Measurements from ENCODE around the gene MIF4GD.
A peak's percentile ranks its signal among the peaks of the same experiment; 100 is the strongest.
"Not testable (repeated sequence)": the region's sequence is repeated elsewhere in the genome, so short reads cannot be mapped to it uniquely, and the experiment has no call there.

MIF4GD gene

GRCh38 chr17:75270966-75271232 is at the start of gene MIF4GD:
TSS of gene MIF4GD (minus strand) at chr17:75271231. CDS start at chr17:75270195, 1,036 bp downstream.
- no peak for DNase-seq (ENCODE audit: low read depth)

GRCh38 chr17:75319904-75320691 is 49.1 kb upstream of the MIF4GD start:
- no peak for DNase-seq (ENCODE audit: low read depth)

GRCh38 chr17:75318615-75319222 is 47.7 kb upstream of the MIF4GD start:
- no peak for DNase-seq (ENCODE audit: low read depth)

- DNase-seq (ENCODE audit: low read depth) = no peak
These were observed 47.2 kb upstream of the MIF4GD start for GRCh38 chr17:75318211-75318610.

GRCh38 chr17:75317671-75318070 is 46.6 kb upstream of the MIF4GD start:
- DNase-seq (ENCODE audit: low read depth) = no peak

GRCh38 chr17:75316253-75316652 is 45.2 kb upstream of the MIF4GD start:
- no peak for DNase-seq (ENCODE audit: low read depth)

- no peak for DNase-seq (ENCODE audit: low read depth)
These were observed 44.7 kb upstream of the MIF4GD start for GRCh38 chr17:75315541-75316243.

GRCh38 chr17:75313941-75314551 is 43.0 kb upstream of the MIF4GD start:
- DNase-seq (ENCODE audit: low read depth) = no peak

GRCh38 chr17:75308732-75309629 is 38.0 kb upstream of the MIF4GD start:
- DNase-seq (ENCODE audit: low read depth) = no peak

- no peak for DNase-seq (ENCODE audit: low read depth)
These were observed 37.1 kb upstream of the MIF4GD start for GRCh38 chr17:75307957-75308731.

- DNase-seq (ENCODE audit: low read depth) = no peak
These were observed 30.6 kb upstream of the MIF4GD start for GRCh38 chr17:75301502-75302206.

- DNase-seq (ENCODE audit: low read depth) = no peak
These were observed 30.0 kb upstream of the MIF4GD start for GRCh38 chr17:75301049-75301448.

- no peak for DNase-seq (ENCODE audit: low read depth)
These were observed 29.2 kb upstream of the MIF4GD start for GRCh38 chr17:75300280-75300679.

- peak; percentile 11 for DNase-seq (ENCODE audit: low read depth)
These were observed 24.4 kb upstream of the MIF4GD start for GRCh38 chr17:75295201-75296158.

- not testable (repeated sequence) for DNase-seq (ENCODE audit: low read depth)
These were observed 21.9 kb upstream of the MIF4GD start for GRCh38 chr17:75292810-75293448.

GRCh38 chr17:75289832-75290337 is 18.9 kb upstream of the MIF4GD start:
- peak; percentile 63 for DNase-seq (ENCODE audit: low read depth)

- DNase-seq (ENCODE audit: low read depth) = peak; percentile 94
These were observed 18.2 kb upstream of the MIF4GD start, which contains the start of gene SLC25A19 for GRCh38 chr17:75289115-75289831. TSS of gene SLC25A19 (minus strand) at chr17:75289433. CDS start at chr17:75286764, 2,669 bp downstream.

- no peak for DNase-seq (ENCODE audit: low read depth)
These were observed 17.7 kb upstream of the MIF4GD start for GRCh38 chr17:75288770-75289114.
